ENCODE results near the gene SLC6A15.

The SLC6A15 gene

GRCh38 chr12:84841591-84841990, 71.0 kb downstream of the SLC6A15 start:
- H3K36me3 ChIP-seq (ENCODE audit: insufficient read depth, low read length), result no peaks in the 10 kb centered on the region
- no peak overlapping the region for H3K4me3 ChIP-seq (ENCODE audit: low read length, poor library complexity, severe bottlenecking)
- TF ChIP-seq EZH2phosphoT487 (IDR thresholded peaks at IDR 0.05; ENCODE audit: borderline replicate concordance) (no peak), CTCF (conservative IDR thresholded peaks at IDR 0.05; ENCODE audit: low read length) (no peak)
- H3K4me1 ChIP-seq (ENCODE audit: insufficient read depth, low read length, poor library complexity, severe bottlenecking), result no peaks in the 10 kb centered on the region
- no peaks in the 10 kb centered on the region for H4K20me1 ChIP-seq (ENCODE audit: insufficient read depth, low read length, poor library complexity, severe bottlenecking)
- H2AFZ ChIP-seq (ENCODE audit: low read length), result no peak overlapping the region
- no peaks in the 10 kb centered on the region for H3K9me3 ChIP-seq (ENCODE audit: insufficient read depth, low read depth, low read length)
- no peak overlapping the region for H3K9ac ChIP-seq (ENCODE audit: low read depth, low read length, poor library complexity, severe bottlenecking)
- no peaks in the 10 kb centered on the region for H3K27me3 ChIP-seq (ENCODE audit: insufficient read depth, low read length, poor library complexity, severe bottlenecking)
- no peaks in the 10 kb centered on the region for H3K9me2 ChIP-seq (replicated peaks; ENCODE audit: low read depth, low read length)
- H3K4me2 ChIP-seq (ENCODE audit: low read depth, low read length, poor library complexity, severe bottlenecking), result no peak overlapping the region
- no peaks in the 10 kb centered on the region for H3K79me2 ChIP-seq (ENCODE audit: insufficient read depth, low read length)
- H3F3A ChIP-seq (ENCODE audit: low read depth), result no peaks in the 10 kb centered on the region

- H3K4me2 ChIP-seq (ENCODE audit: low read depth, low read length, poor library complexity, severe bottlenecking), result no peak overlapping the region
- no peaks in the 10 kb centered on the region for H3K9me3 ChIP-seq (ENCODE audit: insufficient read depth, low read depth, low read length)
- no peaks in the 10 kb centered on the region for H3F3A ChIP-seq (ENCODE audit: low read depth)
- H2AFZ ChIP-seq (ENCODE audit: low read length), result no peak overlapping the region
- no peak overlapping the region for H3K9ac ChIP-seq (ENCODE audit: low read depth, low read length, poor library complexity, severe bottlenecking)
- H3K79me2 ChIP-seq (ENCODE audit: insufficient read depth, low read length), result no peaks in the 10 kb centered on the region
- no peaks in the 10 kb centered on the region for H3K4me1 ChIP-seq (ENCODE audit: insufficient read depth, low read length, poor library complexity, severe bottlenecking)
- no peaks in the 10 kb centered on the region for H3K27me3 ChIP-seq (ENCODE audit: insufficient read depth, low read length, poor library complexity, severe bottlenecking)
- H3K9me2 ChIP-seq (replicated peaks; ENCODE audit: low read depth, low read length), result no peaks in the 10 kb centered on the region
- H4K20me1 ChIP-seq (ENCODE audit: insufficient read depth, low read length, poor library complexity, severe bottlenecking), result no peaks in the 10 kb centered on the region
- no peak overlapping the region for H3K4me3 ChIP-seq (ENCODE audit: low read length, poor library complexity, severe bottlenecking)
- no peak for TF ChIP-seq EZH2phosphoT487 (IDR thresholded peaks at IDR 0.05; ENCODE audit: borderline replicate concordance)
- no peak for TF ChIP-seq CTCF (conservative IDR thresholded peaks at IDR 0.05; ENCODE audit: low read length)
- H3K36me3 ChIP-seq (ENCODE audit: insufficient read depth, low read length), result no peaks in the 10 kb centered on the region
These were observed 72.2 kb downstream of the SLC6A15 start for GRCh38 chr12:84840356-84840755.

GRCh38 chr12:84826925-84827324, 85.7 kb downstream of the SLC6A15 start:
- H3K4me3 ChIP-seq (ENCODE audit: low read length, poor library complexity, severe bottlenecking), result no peak overlapping the region

GRCh38 chr12:84825149-84825548, 87.5 kb downstream of the SLC6A15 start:
- TF ChIP-seq CTCF (conservative IDR thresholded peaks at IDR 0.05; ENCODE audit: low read length) (no peak), EZH2phosphoT487 (IDR thresholded peaks at IDR 0.05; ENCODE audit: borderline replicate concordance) (no peak)
- H3K9me2 ChIP-seq (replicated peaks; ENCODE audit: low read depth, low read length), result no peaks in the 10 kb centered on the region
- no peak overlapping the region for H2AFZ ChIP-seq (ENCODE audit: low read length)
- H3K27me3 ChIP-seq (ENCODE audit: insufficient read depth, low read length, poor library complexity, severe bottlenecking), result no peaks in the 10 kb centered on the region
- H3K4me1 ChIP-seq (ENCODE audit: insufficient read depth, low read length, poor library complexity, severe bottlenecking), result no peaks in the 10 kb centered on the region
- no peak overlapping the region for H3K4me3 ChIP-seq (ENCODE audit: low read length, poor library complexity, severe bottlenecking)
- no peaks in the 10 kb centered on the region for H3K9me3 ChIP-seq (ENCODE audit: insufficient read depth, low read depth, low read length)
- no peak overlapping the region for H3K9ac ChIP-seq (ENCODE audit: low read depth, low read length, poor library complexity, severe bottlenecking)
- H4K20me1 ChIP-seq (ENCODE audit: insufficient read depth, low read length, poor library complexity, severe bottlenecking), result no peaks in the 10 kb centered on the region
- no peaks in the 10 kb centered on the region for H3F3A ChIP-seq (ENCODE audit: low read depth)
- H3K79me2 ChIP-seq (ENCODE audit: insufficient read depth, low read length), result no peaks in the 10 kb centered on the region
- no peak overlapping the region for H3K4me2 ChIP-seq (ENCODE audit: low read depth, low read length, poor library complexity, severe bottlenecking)
- H3K36me3 ChIP-seq (ENCODE audit: insufficient read depth, low read length), result no peaks in the 10 kb centered on the region

More at GRCh38 chr12:84826925-84827324, 85.7 kb downstream of the SLC6A15 start:
- no peaks in the 10 kb centered on the region for H3F3A ChIP-seq (ENCODE audit: low read depth)
- no peaks in the 10 kb centered on the region for H3K27me3 ChIP-seq (ENCODE audit: insufficient read depth, low read length, poor library complexity, severe bottlenecking)
- no peak for TF ChIP-seq EZH2phosphoT487 (IDR thresholded peaks at IDR 0.05; ENCODE audit: borderline replicate concordance)
- no peaks in the 10 kb centered on the region for H3K9me2 ChIP-seq (replicated peaks; ENCODE audit: low read depth, low read length)
- H3K79me2 ChIP-seq (ENCODE audit: insufficient read depth, low read length), result no peaks in the 10 kb centered on the region
- no peaks in the 10 kb centered on the region for H3K36me3 ChIP-seq (ENCODE audit: insufficient read depth, low read length)
- no peaks in the 10 kb centered on the region for H3K9me3 ChIP-seq (ENCODE audit: insufficient read depth, low read depth, low read length)
- H2AFZ ChIP-seq (ENCODE audit: low read length), result no peak overlapping the region
- no peak overlapping the region for H3K9ac ChIP-seq (ENCODE audit: low read depth, low read length, poor library complexity, severe bottlenecking)
- H3K4me1 ChIP-seq (ENCODE audit: insufficient read depth, low read length, poor library complexity, severe bottlenecking), result no peaks in the 10 kb centered on the region
- H3K4me2 ChIP-seq (ENCODE audit: low read depth, low read length, poor library complexity, severe bottlenecking), result no peak overlapping the region
- H4K20me1 ChIP-seq (ENCODE audit: insufficient read depth, low read length, poor library complexity, severe bottlenecking), result no peaks in the 10 kb centered on the region

Data from Loucy (cell line).